Endothelial cell of umbilical vein (primary cell): ENCODE results near the gene SARNP. TPM values are rescaled to one million over a fixed set of nuclear protein-coding genes. Genes with fewer than 3 reads are reported as not detected.

Experiments
- BruUV-seq: library from RNA; stranded (reverse); fragments of 400-500 nt; replicated peaks from 2 replicates; lab custom pipeline; 2021; lab: Mats Ljungman, UMichigan
- CTCF ChIA-PET: fragments of 300-600, 350-600 bp; sonication (Branson Sonifier 250); formaldehyde crosslinking; loops from one replicate; lab custom pipeline; 2021; ENCODE audit warnings: antibody characterized with exemption, inconsistent platforms; lab: Charles Lee
- POLR2A ChIA-PET: fragments of 300-600, 350-600 bp; sonication (Branson Sonifier 250); formaldehyde crosslinking; loops from one replicate; lab custom pipeline; 2021; ENCODE audit warnings: antibody characterized with exemption, inconsistent platforms; lab: Charles Lee
- DNase-seq: peaks from one replicate; pipeline ENCODE4 v3.0.0-alpha.2; 2011; ENCODE audit warnings: low read depth, low spot score
- FAIRE-seq: peaks from 2 replicates; lab custom pipeline; 2011; peaks lifted over from hg19 to GRCh38; lab: Jason Lieb, UNC
- H2AFZ ChIP-seq: 2 replicates; pipeline ENCODE4 v1.6.0; 2012; ENCODE audit warnings: low read depth, low read length, control low read depth, inconsistent platforms
- H3K27ac ChIP-seq: 2 replicates; pipeline ENCODE4 v1.5.1; 2011; ENCODE audit warnings: low read depth, mild to moderate bottlenecking, control low read depth, low read length, moderate library complexity; ENCODE audit not compliant: insufficient read depth
- H3K27me3 ChIP-seq, 2 experiments: 2 replicates each; pipeline versions ENCODE4 v1.6.0 to v1.6.1; 2011; ENCODE audit warnings: low read length in 2 of 2, mixed read lengths in 1 of 2; ENCODE audit not compliant: control insufficient read depth in 2 of 2, insufficient read depth in 2 of 2
- H3K36me3 ChIP-seq, 2 experiments: 2 replicates in 1 of 2; 3 replicates in 1 of 2; pipeline ENCODE4 v1.5.1; 2011; ENCODE audit warnings: low read length in 2 of 2, mild to moderate bottlenecking in 1 of 2, moderate library complexity in 1 of 2; ENCODE audit not compliant: control insufficient read depth in 2 of 2, insufficient read depth in 2 of 2; ENCODE audit errors: extremely low read depth in 1 of 2
- H3K4me1 ChIP-seq: 3 replicates; pipeline ENCODE4 v1.5.1; 2011; ENCODE audit warnings: mild to moderate bottlenecking, low read length; ENCODE audit not compliant: control insufficient read depth, insufficient read depth; ENCODE audit errors: extremely low read depth
- H3K4me2 ChIP-seq: 2 replicates; pipeline ENCODE4 v1.6.1; 2011; ENCODE audit warnings: low read length, control low read depth, mixed read lengths; ENCODE audit not compliant: insufficient read depth
- H3K4me3 ChIP-seq, 3 experiments: fragments of 200-600 bp in 1 of 3; sonication (generic), shearing (Covaris generic) in 1 of 3; replicated peaks in 1 of 3; 2 replicates each; pipeline ENCODE4 v1.5.1; 2011 to 2016; ENCODE audit warnings: control low read depth in 3 of 3, low read length in 3 of 3, mild to moderate bottlenecking in 2 of 3, inconsistent platforms in 1 of 3, low read depth in 1 of 3, moderate library complexity in 1 of 3; ENCODE audit not compliant: insufficient read depth in 1 of 3
- H3K79me2 ChIP-seq: 2 replicates; pipeline ENCODE4 v1.6.0; 2012; ENCODE audit warnings: low read length, inconsistent platforms; ENCODE audit not compliant: control insufficient read depth, insufficient read depth
- H3K9ac ChIP-seq: replicated peaks from 2 replicates; pipeline ENCODE3; 2011; ENCODE audit warnings: low read length, control low read depth; ENCODE audit not compliant: insufficient read depth; ENCODE audit errors: extremely low read depth
- H3K9me1 ChIP-seq: replicated peaks from 3 replicates; pipeline ENCODE4 v1.6.0; 2011; ENCODE audit warnings: mild to moderate bottlenecking, low read length; ENCODE audit not compliant: control insufficient read depth, insufficient read depth; ENCODE audit errors: extremely low read depth
- H3K9me3 ChIP-seq: replicated peaks from 2 replicates; pipeline ENCODE4 v1.5.1; 2012; ENCODE audit warnings: low read length, inconsistent platforms; ENCODE audit not compliant: control insufficient read depth, insufficient read depth
- H4K20me1 ChIP-seq: replicated peaks from 2 replicates; pipeline ENCODE3; 2011; ENCODE audit warnings: mild to moderate bottlenecking, low read length; ENCODE audit not compliant: control insufficient read depth, insufficient read depth; ENCODE audit errors: extremely low read depth
- EZH2 ChIP-seq: IDR thresholded peaks from 2 replicates; pipeline ENCODE4 v1.6.1; 2012; ENCODE audit warnings: borderline replicate concordance, low read depth, mild to moderate bottlenecking, moderate library complexity, low read length, inconsistent platforms; ENCODE audit not compliant: severe bottlenecking
- FOS ChIP-seq: IDR thresholded peaks from 2 replicates; pipeline ENCODE4 v1.6.1; 2011; ENCODE audit warnings: mild to moderate bottlenecking, low read length, moderate library complexity, borderline replicate concordance; ENCODE audit not compliant: insufficient read depth
- GATA2 ChIP-seq: IDR thresholded peaks from 2 replicates; pipeline ENCODE4 v1.7.0; 2011; ENCODE audit warnings: low read depth, mild to moderate bottlenecking, moderate library complexity, mixed read lengths, low read length; ENCODE audit not compliant: insufficient read length, insufficient read depth
- JUN ChIP-seq: IDR thresholded peaks from 2 replicates; pipeline ENCODE4 v1.6.1; 2011; ENCODE audit warnings: borderline replicate concordance, low read depth; ENCODE audit not compliant: insufficient read length, insufficient read depth
- MYC ChIP-seq: IDR thresholded peaks from one replicate; pipeline ENCODE4 v1.6.1; 2011; ENCODE audit warnings: mild to moderate bottlenecking, low read depth, low read length
- POLR2A ChIP-seq: IDR thresholded peaks from 2 replicates; pipeline ENCODE4 v1.6.1; 2012; ENCODE audit warnings: low read depth, mild to moderate bottlenecking, control low read depth, low read length
- POLR2AphosphoS5 ChIP-seq: IDR thresholded peaks from 2 replicates; pipeline ENCODE4 v1.6.1; 2012; ENCODE audit warnings: low read depth, mild to moderate bottlenecking, control low read depth, low read length, moderate library complexity; ENCODE audit not compliant: insufficient read depth
- dilution Hi-C: fragments of 300-500 bp; cut with MboI; formaldehyde crosslinking; loops from one replicate; pipeline ENCODE4 v1.15.0; 2019; ENCODE audit warnings: low sequenced_read_pairs; ENCODE audit not compliant: extremely low pct_ligation_motif_present
- intact Hi-C: fragments of 100-400 bp; cut with micrococcal nuclease; formaldehyde crosslinking; loops from one replicate; pipeline ENCODE4 v1.10.0; 2022
- polyA plus RNA-seq, 4 experiments: library from polyadenylated mRNA; depleted of rRNA in 3 of 4; stranded (reverse) in 3 of 4; unstranded in 1 of 4; fragments of >200 nt; gene quantifications; 2 replicates each; pipeline versions ENCODE4 v1.2.1 to v1.2.3, GENCODE V29; 2011 to 2012; ENCODE audit warnings: missing spikeins in 1 of 4
- total RNA-seq: library from RNA; stranded (reverse); gene quantifications from 2 replicates; pipeline ENCODE4 v1.2.3, GENCODE V29; 2021
- TF ChIP-seq, protein P1 (sequence below), 2 donors: IDR thresholded peaks; 1 replicate in 1 of 2; 2 replicates in 1 of 2; pipeline ENCODE4 v1.5.1; 2011; ENCODE audit warnings: low read length in 2 of 2, mild to moderate bottlenecking in 2 of 2, moderate library complexity in 2 of 2, control low read depth in 1 of 2, inconsistent platforms in 1 of 2, low read depth in 1 of 2; ENCODE audit not compliant: insufficient read depth in 1 of 2; ENCODE audit errors: extremely low read depth in 1 of 2
- TF ChIP-seq, protein P2 (sequence below): IDR thresholded peaks from 2 replicates; pipeline ENCODE4 v1.6.1; 2011; ENCODE audit not compliant: insufficient read depth, insufficient read length

Gene SARNP
- total and polyA plus RNA-seq, 2 donors (not counting 3 experiments of a cell fraction or from before 2014, with no cell fraction given): 88.1 to 101 TPM

DNA sequence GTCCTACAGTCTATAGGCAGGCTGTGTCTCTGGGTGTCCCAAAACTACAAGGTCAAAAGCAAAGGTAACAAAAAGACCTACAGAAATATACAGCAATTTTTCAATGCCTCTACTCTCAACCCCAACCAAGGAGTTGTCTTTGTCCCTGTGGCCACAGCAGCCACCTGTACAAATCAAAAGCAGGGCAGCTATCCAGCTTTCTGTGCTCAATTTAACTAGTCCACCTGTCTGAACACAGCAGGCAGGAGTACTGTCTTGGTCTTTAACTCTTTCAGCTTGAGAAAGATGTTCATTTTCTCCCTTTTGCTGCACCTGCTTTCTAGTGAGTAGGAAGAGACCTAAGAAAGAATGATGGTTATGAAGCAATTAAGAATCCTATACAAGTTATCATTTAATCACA lies 54.9 kb downstream of the SARNP start:
- BruUV-seq: no TSS peak
- FAIRE-seq: no peak
- dilution Hi-C loops (no loop called here), intact Hi-C loops (no loop called here)
- TF ChIP-seq POLR2AphosphoS5 (no peak), GATA2 (no peak), FOS (no peak), JUN (no peak), POLR2A (no peak), EZH2 (no peak), MYC (no peak)
- TF ChIP-seq, protein P1, sequence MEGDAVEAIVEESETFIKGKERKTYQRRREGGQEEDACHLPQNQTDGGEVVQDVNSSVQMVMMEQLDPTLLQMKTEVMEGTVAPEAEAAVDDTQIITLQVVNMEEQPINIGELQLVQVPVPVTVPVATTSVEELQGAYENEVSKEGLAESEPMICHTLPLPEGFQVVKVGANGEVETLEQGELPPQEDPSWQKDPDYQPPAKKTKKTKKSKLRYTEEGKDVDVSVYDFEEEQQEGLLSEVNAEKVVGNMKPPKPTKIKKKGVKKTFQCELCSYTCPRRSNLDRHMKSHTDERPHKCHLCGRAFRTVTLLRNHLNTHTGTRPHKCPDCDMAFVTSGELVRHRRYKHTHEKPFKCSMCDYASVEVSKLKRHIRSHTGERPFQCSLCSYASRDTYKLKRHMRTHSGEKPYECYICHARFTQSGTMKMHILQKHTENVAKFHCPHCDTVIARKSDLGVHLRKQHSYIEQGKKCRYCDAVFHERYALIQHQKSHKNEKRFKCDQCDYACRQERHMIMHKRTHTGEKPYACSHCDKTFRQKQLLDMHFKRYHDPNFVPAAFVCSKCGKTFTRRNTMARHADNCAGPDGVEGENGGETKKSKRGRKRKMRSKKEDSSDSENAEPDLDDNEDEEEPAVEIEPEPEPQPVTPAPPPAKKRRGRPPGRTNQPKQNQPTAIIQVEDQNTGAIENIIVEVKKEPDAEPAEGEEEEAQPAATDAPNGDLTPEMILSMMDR (IDR thresholded peaks at IDR 0.05; ENCODE audit: extremely low read depth in 1 of 2, insufficient read depth in 1 of 2, low read depth in 1 of 2, low read length in 2 of 2): no peak
- TF ChIP-seq, protein P2, sequence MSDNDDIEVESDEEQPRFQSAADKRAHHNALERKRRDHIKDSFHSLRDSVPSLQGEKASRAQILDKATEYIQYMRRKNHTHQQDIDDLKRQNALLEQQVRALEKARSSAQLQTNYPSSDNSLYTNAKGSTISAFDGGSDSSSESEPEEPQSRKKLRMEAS: no peak
- H3K4me2 ChIP-seq: no peak overlapping the region
- H4K20me1 ChIP-seq: no peaks in the 10 kb centered on the region
- H3K9me3 ChIP-seq: no peaks in the 10 kb centered on the region
- H3K9me1 ChIP-seq: no peaks in the 10 kb centered on the region
- H3K36me3 ChIP-seq: peaks cover 7 to 13% of the 10 kb centered on the region in 2 experiments
- H3K9ac ChIP-seq: no peak overlapping the region
- no peak overlapping the region for H3K27ac ChIP-seq
- POLR2A ChIA-PET: no interaction called here
- H3K79me2 ChIP-seq: peaks cover 8% of the 10 kb centered on the region
- H3K4me3 ChIP-seq: no peak overlapping the region
- H3K27me3 ChIP-seq: no peaks in the 10 kb centered on the region
- CTCF ChIA-PET: interaction anchor here (1.6 kb wide), 1 partner anchor 15 kb away, joined by 3 read pairs; no protein-coding TSS in a partner anchor
- DNase-seq: no peak
- no peaks in the 10 kb centered on the region for H3K4me1 ChIP-seq
- H2AFZ ChIP-seq: no peak overlapping the region
